HepG2 (cell line): ENCODE measurements around the gene HDGFL2.

ENCODE experiments used
- ATRX ChIP-seq: sonication (generic); formaldehyde crosslinking; IDR thresholded peaks from 2 replicates; pipeline ENCODE4 v1.4.0; 2020; ENCODE audit warnings: missing genetic modification reagents, borderline replicate concordance
- CREBL2 ChIP-seq: sonication (generic); formaldehyde crosslinking; IDR thresholded peaks from 2 replicates; pipeline ENCODE4 v1.8.1; 2023; ENCODE audit warnings: missing genetic modification reagents, mild to moderate bottlenecking, borderline replicate concordance
- MAZ ChIP-seq, 2 experiments: sonication (generic) in 1 of 2; formaldehyde crosslinking in 1 of 2; IDR thresholded peaks; 2 replicates each; pipeline versions ENCODE4 v1.5.0 to v1.6.1; 2012 to 2020; ENCODE audit warnings: low read depth in 2 of 2, mild to moderate bottlenecking in 2 of 2, borderline replicate concordance in 1 of 2, improper control_type of control experiment in 1 of 2, low read length in 1 of 2, missing genetic modification reagents in 1 of 2, moderate library complexity in 1 of 2
- PHF21A ChIP-seq: sonication (generic); formaldehyde crosslinking; IDR thresholded peaks from 2 replicates; pipeline ENCODE4 v1.5.0; 2020; ENCODE audit warnings: mild to moderate bottlenecking, missing genetic modification reagents
- PPARG ChIP-seq: conservative IDR thresholded peaks from 2 replicates; pipeline ENCODE4 v1.6.1; 2016; ENCODE audit warnings: missing biosample characterization, missing genetic modification reagents
- ZBTB1 ChIP-seq: sonication (generic); formaldehyde crosslinking; IDR thresholded peaks from 2 replicates; pipeline ENCODE4 v1.4.0; 2020; ENCODE audit warnings: missing genetic modification reagents, borderline replicate concordance

- TF ChIP-seq PHF21A (CRISPR knock-in tag) (no peak), MAZ (IDR thresholded peaks at IDR 0.05; ENCODE audit: borderline replicate concordance, low read depth, low read length) (no peak), MAZ (CRISPR knock-in tag; IDR thresholded peaks at IDR 0.05; ENCODE audit: low read depth) (no peak), ZBTB1 (CRISPR knock-in tag) (no peak), PPARG (no peak), CREBL2 (no peak), ATRX (no peak)
Measured at GRCh38 chr19:4473011-4473762, 1.1 kb downstream of the HDGFL2 start.
